BJ (cell line): ENCODE data around the gene BCAM. TPM values are rescaled to one million over a fixed set of nuclear protein-coding genes. Genes with fewer than 3 reads are reported as not detected.

Source experiments
- CTCF ChIA-PET: fragments of 350-600 bp; formaldehyde crosslinking; extraction: SDS; loops from one replicate; lab custom pipeline; 2021; ENCODE audit warnings: antibody characterized with exemption, inconsistent platforms; lab: Yijun Ruan, JAX
- POLR2A ChIA-PET: fragments of 300-600 bp; sonication (Branson Sonifier 250); formaldehyde crosslinking; extraction: SDS; loops from one replicate; lab custom pipeline; 2021; ENCODE audit warnings: antibody characterized with exemption; lab: Charles Lee
- DNase-seq: peaks from one replicate; pipeline ENCODE4 v3.0.0-alpha.2; 2011; ENCODE audit warnings: low read depth
- H3K27me3 ChIP-seq: 2 replicates; pipeline ENCODE4 v1.6.0; 2011; ENCODE audit warnings: low read length; ENCODE audit not compliant: control insufficient read depth, insufficient read depth
- H3K36me3 ChIP-seq: 2 replicates; pipeline ENCODE4 v1.5.1; 2011; ENCODE audit warnings: low read length; ENCODE audit not compliant: control insufficient read depth, insufficient read depth
- H3K4me3 ChIP-seq: 2 replicates; pipeline ENCODE4 v1.5.1; 2011; ENCODE audit warnings: low read depth, mild to moderate bottlenecking, control low read depth, low read length
- polyA plus RNA-seq: library from polyadenylated mRNA; depleted of rRNA; stranded (reverse); fragments of >200 nt; gene quantifications from 2 replicates; pipeline ENCODE4 v1.2.3, GENCODE V29; 2011
- TF ChIP-seq, protein P1 (sequence below): IDR thresholded peaks from 2 replicates; pipeline ENCODE4 v1.5.1; 2011; ENCODE audit warnings: low read depth, mild to moderate bottlenecking, control low read depth, inconsistent platforms, low read length, moderate library complexity; ENCODE audit not compliant: insufficient read depth

The BCAM gene
- polyA plus RNA-seq, 1 experiment = 8.9 TPM

DNA sequence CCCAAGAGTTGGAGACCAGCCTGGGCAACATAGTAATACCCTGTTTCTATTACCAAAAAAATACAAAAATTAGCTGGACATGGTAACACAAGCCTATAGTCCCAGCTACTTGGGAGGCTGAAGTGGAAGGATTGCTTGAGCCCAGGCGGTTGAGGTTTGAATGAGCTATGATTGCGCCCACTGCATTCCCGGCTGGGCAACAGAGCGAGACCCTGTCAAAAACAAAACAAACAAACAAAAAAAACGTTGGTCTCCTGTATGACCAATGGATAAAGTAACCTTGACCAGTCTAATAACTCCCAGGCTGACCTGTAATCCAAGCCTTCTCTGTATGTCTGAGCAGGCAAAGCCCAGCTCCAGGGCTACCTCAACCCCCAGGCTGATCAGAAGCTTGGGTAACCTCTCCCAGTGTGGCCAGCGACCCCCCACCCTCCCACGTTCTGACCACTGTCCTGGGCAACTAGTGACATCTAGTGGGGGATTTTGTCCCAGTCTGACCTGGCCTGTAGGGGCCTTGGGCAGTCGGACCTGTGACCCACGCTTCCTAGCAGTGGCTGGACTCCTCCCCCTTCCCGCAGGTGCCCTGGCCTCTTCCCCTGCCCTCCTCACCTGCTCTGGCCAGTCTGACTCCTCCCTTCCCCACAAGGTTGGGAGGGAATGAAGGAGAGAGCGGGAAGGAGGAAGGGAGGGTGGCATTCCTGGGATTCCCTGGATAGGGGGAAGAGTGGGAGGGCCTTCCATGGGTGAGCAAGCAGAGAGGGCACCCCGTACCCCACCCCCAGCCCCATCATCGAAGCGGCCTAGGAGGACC lies 1.0 kb upstream of the BCAM start:
- TF ChIP-seq, protein P1, sequence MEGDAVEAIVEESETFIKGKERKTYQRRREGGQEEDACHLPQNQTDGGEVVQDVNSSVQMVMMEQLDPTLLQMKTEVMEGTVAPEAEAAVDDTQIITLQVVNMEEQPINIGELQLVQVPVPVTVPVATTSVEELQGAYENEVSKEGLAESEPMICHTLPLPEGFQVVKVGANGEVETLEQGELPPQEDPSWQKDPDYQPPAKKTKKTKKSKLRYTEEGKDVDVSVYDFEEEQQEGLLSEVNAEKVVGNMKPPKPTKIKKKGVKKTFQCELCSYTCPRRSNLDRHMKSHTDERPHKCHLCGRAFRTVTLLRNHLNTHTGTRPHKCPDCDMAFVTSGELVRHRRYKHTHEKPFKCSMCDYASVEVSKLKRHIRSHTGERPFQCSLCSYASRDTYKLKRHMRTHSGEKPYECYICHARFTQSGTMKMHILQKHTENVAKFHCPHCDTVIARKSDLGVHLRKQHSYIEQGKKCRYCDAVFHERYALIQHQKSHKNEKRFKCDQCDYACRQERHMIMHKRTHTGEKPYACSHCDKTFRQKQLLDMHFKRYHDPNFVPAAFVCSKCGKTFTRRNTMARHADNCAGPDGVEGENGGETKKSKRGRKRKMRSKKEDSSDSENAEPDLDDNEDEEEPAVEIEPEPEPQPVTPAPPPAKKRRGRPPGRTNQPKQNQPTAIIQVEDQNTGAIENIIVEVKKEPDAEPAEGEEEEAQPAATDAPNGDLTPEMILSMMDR = peak; percentile 60
- CTCF ChIA-PET = interaction anchor here (0.7 to 4.5 kb wide), 13 partner anchors 9 to 160 kb away, joined by 3 to 27 read pairs (median 7); partner anchors contain the start of gene NECTIN2
- Histone ChIP-seq H3K27me3 (peaks cover 3% of the 10 kb centered on the region; the same call in 1 of the 2 replicates), H3K4me3 (no peak overlapping the region), H3K36me3 (no peaks in the 10 kb centered on the region; the same call in 1 of the 2 replicates)
- no peak for DNase-seq
- POLR2A ChIA-PET = interaction anchor here (0.5 kb wide), 1 partner anchor 804 kb away, joined by 3 read pairs; no protein-coding TSS in a partner anchor

DNA sequence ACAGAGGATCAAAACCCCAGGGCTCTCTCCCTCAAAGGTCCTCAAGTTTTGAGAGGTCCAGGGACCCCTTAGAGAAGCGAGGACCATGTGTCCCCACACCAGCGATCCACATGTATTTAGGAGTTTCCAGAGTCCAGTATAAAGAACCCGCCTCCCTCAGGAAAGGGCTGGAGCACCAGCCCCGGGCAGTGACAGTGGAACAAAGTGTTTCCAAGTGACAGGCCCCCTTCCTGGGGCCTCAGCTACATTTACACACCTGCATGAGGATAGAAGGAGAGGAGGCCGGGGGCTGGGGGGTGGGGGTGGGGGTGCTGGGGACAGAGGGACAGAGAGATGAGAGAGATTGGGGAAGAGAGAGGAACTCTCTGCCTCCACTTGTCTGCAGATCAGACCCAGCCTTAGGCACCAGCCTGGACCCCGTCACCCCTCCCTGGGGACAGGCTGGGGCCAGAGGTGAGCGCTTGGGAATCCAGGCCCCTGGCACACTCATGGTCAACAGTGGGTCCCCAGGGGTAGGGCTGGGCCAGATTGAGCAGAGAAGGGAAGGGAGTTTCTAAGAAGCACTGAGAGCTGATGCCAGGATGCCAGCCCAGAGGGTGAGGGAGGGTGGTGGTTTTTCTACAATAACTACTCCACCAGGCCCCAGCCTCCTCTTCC lies 802 bp downstream of the BCAM start:
- POLR2A ChIA-PET = no interaction called here
- TF ChIP-seq, protein P1 = no peak
- Histone ChIP-seq H3K4me3 (peak overlapping the region; percentile 66), H3K27me3 (no peaks in the 10 kb centered on the region; the same call in 1 of the 2 replicates), H3K36me3 (peaks cover 7% of the 10 kb centered on the region)
- DNase-seq = no peak
- CTCF ChIA-PET = interaction anchor here (1.2 to 4.5 kb wide), 7 partner anchors 11 to 121 kb away, joined by 3 to 27 read pairs (median 12); no protein-coding TSS in a partner anchor

DNA sequence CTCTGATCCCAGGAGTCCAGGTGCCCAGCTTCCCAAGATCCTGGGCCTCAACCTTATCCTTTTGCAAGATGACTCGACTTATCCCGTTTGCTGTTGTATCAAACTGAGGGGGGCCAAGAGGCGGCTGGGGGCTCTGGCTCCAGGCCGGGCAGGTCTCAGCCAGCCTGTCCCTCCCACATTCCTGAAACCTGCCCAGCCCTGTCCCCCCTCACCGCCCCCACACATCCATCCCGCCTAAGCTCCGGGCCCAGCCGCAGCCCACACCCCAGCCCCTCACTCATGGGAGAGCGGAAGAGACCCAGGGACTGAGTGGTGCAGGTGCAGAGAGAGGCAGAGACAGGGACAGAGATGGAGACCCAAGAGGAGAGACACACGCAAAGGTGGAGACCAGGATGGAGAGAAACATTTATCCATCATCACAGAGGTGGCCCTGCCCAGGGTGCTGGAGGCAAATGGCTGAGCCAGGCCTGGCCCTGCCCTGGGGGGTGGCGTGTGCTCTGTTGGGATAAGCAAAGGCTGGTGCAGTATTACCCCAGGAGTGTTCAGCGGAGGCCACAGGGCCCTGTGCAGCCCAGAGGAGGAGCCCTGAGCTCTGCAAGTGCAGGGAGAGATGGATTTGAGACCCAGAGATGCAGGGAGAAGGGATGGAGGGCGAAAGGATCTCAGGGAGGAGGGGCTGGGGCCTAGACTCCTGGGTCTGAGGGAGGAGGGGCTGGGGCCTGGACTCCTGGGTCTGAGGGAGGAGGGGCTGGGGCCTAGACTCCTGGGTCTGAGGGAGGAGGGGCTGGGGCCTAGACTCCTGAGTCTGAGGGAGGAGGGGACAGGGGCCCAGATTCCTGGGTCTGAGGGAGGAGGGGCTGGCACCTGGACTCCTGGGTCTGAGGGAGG lies 1.6 kb downstream of the BCAM start:
- TF ChIP-seq, protein P1 = no peak
- CTCF ChIA-PET = interaction anchor here (1.2 to 3.6 kb wide), 5 partner anchors 13 to 121 kb away, joined by 4 to 15 read pairs (median 12); no protein-coding TSS in a partner anchor
- H3K36me3 ChIP-seq = peaks cover 7% of the 10 kb centered on the region
- POLR2A ChIA-PET = no interaction called here
- no peak for DNase-seq
- H3K4me3 ChIP-seq = no peak overlapping the region
- H3K27me3 ChIP-seq = no peaks in the 10 kb centered on the region; the same call in 1 of the 2 replicates

DNA sequence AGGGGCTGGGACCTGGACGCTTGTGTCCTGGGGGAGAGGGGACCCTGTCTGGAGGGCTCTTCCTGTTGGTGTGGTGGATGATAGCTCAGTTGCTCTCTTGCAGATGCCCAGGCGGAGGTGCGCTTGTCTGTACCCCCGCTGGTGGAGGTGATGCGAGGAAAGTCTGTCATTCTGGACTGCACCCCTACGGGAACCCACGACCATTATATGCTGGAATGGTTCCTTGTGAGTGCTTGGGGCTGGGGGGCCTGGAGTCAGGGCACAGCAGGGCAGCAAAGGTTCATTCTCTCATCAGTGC lies 2.2 kb downstream of the BCAM start:
- CTCF ChIA-PET = no interaction called here
- no peak for DNase-seq
- POLR2A ChIA-PET = no interaction called here

More for the DNA sequence above, 2.2 kb downstream of the BCAM start:
- H3K36me3 ChIP-seq = peaks cover 7% of the 10 kb centered on the region
- no peaks in the 10 kb centered on the region; the same call in 1 of the 2 replicates for H3K27me3 ChIP-seq
- H3K4me3 ChIP-seq = no peak overlapping the region
- TF ChIP-seq, protein P1 = no peak
